Hippocampal formation (tissue), 2 donors: ENCODE results near the gene TRIM22.
"Not testable (repeated sequence)": the region's sequence is repeated elsewhere in the genome, so short reads cannot be mapped to it uniquely, and the experiment has no call there.

ENCODE experiments used
- DNase-seq, 2 donors: peaks; one replicate each; lab custom pipeline; 2025; lab: John Stamatoyannopoulos, UW

The TRIM22 gene

GRCh38 chr11:5690736-5691135 is 1.1 kb downstream of the TRIM22 start:
- DNase-seq = no peak

- not testable (repeated sequence) for DNase-seq
Measured at GRCh38 chr11:5691238-5691963, 1.8 kb downstream of the TRIM22 start.

GRCh38 chr11:5691964-5692361 is 2.4 kb downstream of the TRIM22 start:
- DNase-seq = peak in 1 of 2 donors; percentile 2

- no peak for DNase-seq
Measured at GRCh38 chr11:5694642-5695041, 5.1 kb downstream of the TRIM22 start.

GRCh38 chr11:5695580-5695979 is 6.0 kb downstream of the TRIM22 start:
- DNase-seq = no peak

- no peak for DNase-seq
Measured at GRCh38 chr11:5696210-5696609, 6.6 kb downstream of the TRIM22 start.

- no peak for DNase-seq
Measured at GRCh38 chr11:5698281-5698680, 8.7 kb downstream of the TRIM22 start.

GRCh38 chr11:5700421-5701054 is 10.9 kb downstream of the TRIM22 start:
- DNase-seq = no peak

GRCh38 chr11:5701055-5701577 is 11.5 kb downstream of the TRIM22 start:
- no peak for DNase-seq

- no peak for DNase-seq
Measured at GRCh38 chr11:5703741-5704536, 14.3 kb downstream of the TRIM22 start.

GRCh38 chr11:5705688-5706087 is 16.1 kb downstream of the TRIM22 start:
- no peak for DNase-seq

GRCh38 chr11:5712507-5712906 is 22.9 kb downstream of the TRIM22 start:
- DNase-seq = no peak

- DNase-seq = no peak
Measured at GRCh38 chr11:5713695-5714094, 24.1 kb downstream of the TRIM22 start.

- not testable (repeated sequence) for DNase-seq
Measured at GRCh38 chr11:5716518-5716917, 26.9 kb downstream of the TRIM22 start.

- no peak for DNase-seq
Measured at GRCh38 chr11:5719703-5720495, 30.3 kb downstream of the TRIM22 start.

GRCh38 chr11:5722622-5723021 is 33.0 kb downstream of the TRIM22 start:
- DNase-seq = no peak

GRCh38 chr11:5726351-5726750 is 36.8 kb downstream of the TRIM22 start:
- no peak for DNase-seq

GRCh38 chr11:5727691-5728090 is 38.1 kb downstream of the TRIM22 start:
- no peak for DNase-seq

GRCh38 chr11:5736396-5736795 is 46.8 kb downstream of the TRIM22 start, which contains the start of gene OR56B1:
Gene OR56B1, plus strand, starts transcription at chr11:5736448. Its CDS starts 69 bp downstream, at chr11:5736517.
- no peak for DNase-seq

- DNase-seq = no peak
Measured at GRCh38 chr11:5737091-5737490, 47.5 kb downstream of the TRIM22 start.

- DNase-seq = no peak
Measured at GRCh38 chr11:5737670-5738392, 48.2 kb downstream of the TRIM22 start.
